Measurements from ENCODE around the gene PPP2R3B.
A peak's percentile ranks its signal among the peaks of the same experiment; 100 is the strongest.

Gene PPP2R3B

GRCh38 chrX:346034-346813 is 40.5 kb downstream of the PPP2R3B start:
- peak in 5 of 10 donors; percentile 4 to 85 (median 71) for DNase-seq
- intact Hi-C loops (cut with DNase I) = no loop called here

DNA sequence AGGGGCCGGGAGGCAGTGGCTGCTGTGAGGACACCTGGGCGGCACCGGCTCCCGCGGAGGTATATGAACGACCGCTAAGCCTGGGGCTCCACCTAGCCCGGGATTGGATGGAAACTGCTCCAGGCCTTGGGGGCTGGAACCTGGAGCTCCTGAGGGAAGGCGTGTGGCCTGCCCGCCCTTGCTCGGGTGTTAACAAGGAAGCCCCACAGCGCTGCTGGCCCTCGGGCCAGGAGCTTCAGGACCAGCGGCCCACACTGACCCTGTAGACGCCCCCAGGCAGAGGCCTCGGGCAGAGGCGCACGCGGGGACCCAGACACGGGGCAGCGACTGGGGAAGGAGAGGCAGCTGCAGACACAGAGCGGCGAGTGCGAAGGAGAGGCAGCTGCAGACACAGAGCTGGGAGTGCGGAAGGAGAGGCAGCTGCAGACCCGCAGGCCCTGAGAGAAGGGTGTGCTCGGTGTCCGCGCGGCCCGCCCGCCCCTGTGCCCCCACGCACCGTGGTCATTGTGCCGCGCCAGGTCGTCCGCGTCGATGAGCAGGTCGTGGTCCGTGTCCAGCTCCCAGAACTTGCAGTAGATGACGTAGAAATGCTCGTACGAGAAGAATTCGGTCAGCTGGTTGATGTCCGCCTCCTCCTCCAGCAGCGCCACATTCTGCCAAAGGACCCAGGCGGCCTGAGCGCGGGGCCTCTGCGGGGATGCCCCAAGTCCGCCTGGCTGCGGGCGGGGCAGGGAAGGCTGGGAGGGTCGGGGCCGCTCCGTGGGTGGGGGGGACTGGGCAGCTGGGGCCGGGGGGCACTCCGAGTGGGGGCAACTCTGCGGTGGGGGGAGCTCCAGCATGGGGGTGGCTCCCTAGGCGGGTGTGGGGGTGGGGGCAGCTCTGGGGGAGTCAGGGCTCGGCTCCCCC is 41.4 kb downstream of the PPP2R3B start:
- DNase-seq = peak in 5 of 10 donors; percentile 4 to 81 (median 58)
- intact Hi-C loops (cut with DNase I) = no loop called here

DNA sequence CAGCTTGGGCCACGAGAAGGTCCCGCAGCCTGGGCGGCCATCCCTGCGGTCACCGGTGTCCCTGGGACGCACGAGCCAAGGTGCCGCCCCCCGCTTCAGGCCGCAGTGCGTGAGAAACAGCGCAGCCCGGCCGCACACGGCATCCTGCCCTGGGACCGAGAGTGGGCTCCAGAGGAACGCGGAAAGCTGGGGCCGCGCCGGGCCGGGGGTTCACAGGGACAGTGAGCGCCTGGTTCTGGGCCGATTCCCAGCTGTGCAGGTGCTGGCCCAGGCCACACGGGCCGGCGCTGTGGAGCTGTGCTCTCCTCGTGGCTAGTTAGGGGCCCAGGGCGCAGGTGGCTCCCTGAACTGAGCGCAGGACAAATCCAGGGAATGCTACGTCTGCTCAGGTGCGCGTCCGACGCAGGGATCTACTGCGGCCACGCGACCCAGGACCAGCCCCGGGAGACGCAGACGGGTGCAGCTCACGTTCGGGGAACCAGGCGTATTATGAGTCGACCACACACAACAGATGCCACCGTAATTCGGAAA is 42.3 kb downstream of the PPP2R3B start:
- intact Hi-C loops (cut with DNase I) = no loop called here
- peak in 5 of 10 donors; percentile 3 to 81 (median 52) for DNase-seq

DNA sequence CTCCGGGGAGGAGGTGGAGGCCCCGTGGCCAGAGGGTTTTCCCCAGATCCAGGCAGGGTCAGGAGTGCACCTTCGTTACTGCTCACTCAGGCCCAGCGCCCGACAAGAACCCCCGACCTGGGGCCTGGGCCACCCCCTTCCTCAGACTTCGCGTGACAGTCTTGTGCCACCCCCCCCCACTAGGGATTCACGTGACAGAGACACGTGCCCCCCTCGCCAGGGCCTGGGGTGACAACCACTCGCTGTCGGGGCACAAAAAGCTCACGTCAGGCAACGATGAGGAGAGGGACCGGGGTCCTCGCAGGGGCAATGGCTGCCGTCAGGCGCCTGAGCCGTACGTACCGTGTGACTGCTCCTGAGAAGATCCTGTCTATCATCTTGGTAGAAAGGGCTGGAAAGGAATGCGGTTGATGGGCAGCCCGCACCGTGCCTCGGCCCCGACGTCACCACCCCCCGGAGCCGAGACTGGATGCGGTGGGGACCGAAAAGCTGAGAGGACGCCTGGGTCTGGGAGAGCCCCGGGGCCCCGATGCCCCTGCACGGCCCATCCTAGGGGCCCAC is 45.1 kb downstream of the PPP2R3B start:
- intact Hi-C loops (cut with DNase I) = no loop called here
- peak in 4 of 10 donors; percentile 16 to 77 (median 49) for DNase-seq

- intact Hi-C loops (cut with DNase I) = no loop called here
- peak in 4 of 10 donors; percentile 9 to 83 (median 63) for DNase-seq
Observed at GRCh38 chrX:340641-341423, 45.9 kb downstream of the PPP2R3B start.

- intact Hi-C loops (cut with DNase I) = no loop called here
- DNase-seq = peak in 4 of 10 donors; percentile 12 to 69 (median 47)
Observed at GRCh38 chrX:340121-340520, 46.6 kb downstream of the PPP2R3B start.

- intact Hi-C loops (cut with DNase I) = no loop called here
- peak in 3 of 10 donors; percentile 51 to 84 (median 72) for DNase-seq
Observed at GRCh38 chrX:338836-339400, 47.8 kb downstream of the PPP2R3B start.

DNA sequence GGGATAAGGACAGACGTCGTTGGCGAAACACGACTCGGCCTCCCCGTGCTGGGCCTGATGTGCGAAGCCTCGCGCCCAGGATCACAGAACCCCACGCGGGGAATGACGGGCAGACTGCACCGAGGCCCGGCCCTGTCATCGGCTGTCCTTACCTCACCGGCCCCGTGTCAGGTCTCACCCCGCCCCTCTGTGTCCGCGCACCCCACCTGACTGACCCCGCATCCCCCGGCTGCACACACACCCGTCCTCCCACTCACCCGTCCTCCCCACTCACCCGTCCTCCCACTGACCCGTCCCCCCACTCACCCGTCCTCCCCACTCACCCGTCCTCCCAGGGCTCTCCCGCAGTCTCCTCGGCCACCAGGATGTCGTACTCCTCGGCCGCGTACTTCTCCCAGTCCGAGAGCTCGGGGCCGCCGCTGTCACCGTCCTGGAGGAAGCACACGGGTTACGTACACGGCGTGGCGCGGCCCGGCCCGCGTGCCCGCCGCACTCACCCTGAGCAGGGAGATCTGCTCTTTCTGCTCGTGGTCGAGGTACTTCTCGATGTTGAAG is 48.3 kb downstream of the PPP2R3B start:
- intact Hi-C loops (cut with DNase I) = no loop called here
- peak in 4 of 10 donors; percentile 25 to 78 (median 71) for DNase-seq

- intact Hi-C loops (cut with DNase I) = no loop called here
- peak in 4 of 10 donors; percentile 20 to 69 (median 46) for DNase-seq
Observed at GRCh38 chrX:337331-337831, 49.3 kb downstream of the PPP2R3B start.

GRCh38 chrX:336227-336626 is 50.5 kb downstream of the PPP2R3B start:
- peak in 4 of 10 donors; percentile 11 to 71 (median 50) for DNase-seq
- intact Hi-C loops (cut with DNase I) = no loop called here

DNA sequence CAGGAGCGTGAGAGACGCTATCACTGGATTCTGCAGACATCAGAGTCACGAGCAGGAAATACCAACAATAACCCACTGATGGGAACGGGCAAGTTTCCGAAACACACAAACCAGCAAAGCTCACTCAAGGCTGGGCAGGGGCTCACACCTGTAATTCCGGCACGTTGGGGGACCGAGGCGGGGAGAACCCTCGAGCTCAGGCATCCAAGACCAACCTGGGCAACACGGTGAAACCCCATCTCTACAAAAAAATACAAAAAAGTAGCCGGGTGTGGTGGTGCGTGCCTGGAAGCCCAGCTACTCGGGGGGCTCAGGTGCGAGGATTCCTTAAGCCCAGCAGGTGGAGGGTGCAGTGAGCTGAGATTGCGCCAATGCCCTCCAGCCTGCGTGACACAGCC is 51.0 kb downstream of the PPP2R3B start:
- intact Hi-C loops (cut with DNase I) = no loop called here
- peak in 3 of 10 donors; percentile 14 to 65 (median 60) for DNase-seq

DNA sequence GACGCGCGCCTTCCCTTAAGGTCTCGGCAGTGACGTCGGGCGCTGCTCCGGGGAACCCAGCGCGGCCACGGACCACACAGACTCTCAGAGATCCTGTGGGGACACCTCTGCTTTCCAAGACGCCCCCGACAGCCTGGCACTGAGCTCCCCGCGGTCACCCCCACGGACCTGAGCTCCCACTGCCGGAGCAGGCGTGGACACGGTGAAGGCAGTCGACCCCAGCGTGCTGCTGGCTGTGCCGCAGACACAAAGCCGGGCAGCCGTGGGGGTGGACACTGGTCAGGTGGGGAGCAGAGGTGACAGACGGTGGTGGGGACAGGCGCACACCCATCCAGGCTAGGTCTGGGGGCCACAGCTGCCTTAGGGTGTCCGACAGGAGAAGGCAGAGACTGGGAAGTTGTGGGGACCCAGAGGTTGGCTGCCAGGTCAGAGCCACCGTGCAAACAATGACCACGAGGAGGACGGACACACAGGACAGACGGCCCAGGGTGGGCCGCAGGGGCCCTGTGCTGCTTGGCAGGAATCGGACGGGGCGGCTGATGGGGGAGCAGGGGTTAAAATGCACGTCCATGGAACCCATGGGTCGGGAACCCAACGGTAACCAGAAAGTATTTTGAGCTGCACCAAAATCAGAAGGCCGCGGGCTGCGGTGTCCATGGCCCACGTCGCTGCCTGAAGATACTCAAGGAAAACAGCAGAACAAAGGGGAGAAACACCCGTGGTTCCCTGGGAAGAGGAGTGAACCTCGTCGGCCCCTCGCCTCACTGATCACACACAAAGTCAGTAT is 51.5 kb downstream of the PPP2R3B start:
- intact Hi-C loops (cut with DNase I) = no loop called here
- peak in 4 of 10 donors; percentile 26 to 85 (median 72) for DNase-seq

- intact Hi-C loops (cut with DNase I) = no loop called here
- DNase-seq = peak in 4 of 10 donors; percentile 25 to 83 (median 68)
Observed at GRCh38 chrX:334331-334891, 52.3 kb downstream of the PPP2R3B start.

GRCh38 chrX:333611-334311 is 52.9 kb downstream of the PPP2R3B start:
- intact Hi-C loops (cut with DNase I) = no loop called here

DNA sequence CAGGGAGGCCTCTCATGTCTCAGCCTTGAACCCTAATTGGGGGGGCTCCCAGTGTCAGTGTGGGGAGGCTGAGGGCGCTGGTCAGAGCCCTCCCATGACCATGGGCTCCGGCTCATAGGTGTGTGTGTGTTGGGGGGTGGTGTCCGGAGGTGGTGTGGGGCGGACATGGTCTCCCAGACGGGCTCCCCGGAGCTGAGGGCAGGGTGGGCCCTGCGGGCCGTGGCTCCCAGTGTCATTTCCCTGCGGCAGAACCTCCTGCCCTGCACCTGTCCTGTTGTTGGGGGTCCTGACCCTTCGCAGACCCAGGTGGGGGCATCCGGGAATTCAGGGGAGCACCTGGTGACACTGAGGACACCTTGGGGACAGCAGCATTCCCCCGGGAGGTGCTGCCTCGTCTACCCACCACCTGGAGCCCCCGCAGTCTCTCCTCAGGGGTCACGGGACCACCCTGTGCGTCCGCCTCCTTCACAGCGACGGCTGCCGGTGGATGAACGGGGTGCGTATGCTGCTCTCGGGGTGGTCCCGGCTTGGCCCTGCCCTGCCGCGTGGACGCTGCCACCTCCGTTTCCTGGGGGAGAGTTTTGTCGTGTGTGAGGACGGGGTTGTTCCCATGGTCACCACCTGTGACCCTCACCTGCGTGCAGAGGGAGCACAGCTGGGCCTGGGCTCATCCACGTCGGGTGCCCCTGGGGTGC is 53.6 kb downstream of the PPP2R3B start:
- intact Hi-C loops (cut with DNase I) = no loop called here

More at GRCh38 chrX:333611-334311, 52.9 kb downstream of the PPP2R3B start:
- DNase-seq = peak in 4 of 10 donors; percentile 24 to 78 (median 61)

GRCh38 chrX:332496-332860 is 54.2 kb downstream of the PPP2R3B start:
- DNase-seq = peak in 4 of 10 donors; percentile 3 to 46 (median 34)
- intact Hi-C loops (cut with DNase I) = no loop called here

More for the DNA sequence above, 53.6 kb downstream of the PPP2R3B start:
- peak in 5 of 10 donors; percentile 3 to 70 (median 61) for DNase-seq
